GM19025 (cell line): ENCODE data around the gene SKIC2.
"Not testable (repeated sequence)": the region's sequence is repeated elsewhere in the genome, so short reads cannot be mapped to it uniquely, and the experiment has no call there.

Experiments used
- ATAC-seq: cut with Tn5 transposase; IDR thresholded peaks from one replicate; pipeline ENCODE4 v1.9.1; 2021; ENCODE audit warnings: mild to moderate bottlenecking, low read depth, moderate library complexity; ENCODE audit not compliant: unreplicated experiment

Gene SKIC2

DNA sequence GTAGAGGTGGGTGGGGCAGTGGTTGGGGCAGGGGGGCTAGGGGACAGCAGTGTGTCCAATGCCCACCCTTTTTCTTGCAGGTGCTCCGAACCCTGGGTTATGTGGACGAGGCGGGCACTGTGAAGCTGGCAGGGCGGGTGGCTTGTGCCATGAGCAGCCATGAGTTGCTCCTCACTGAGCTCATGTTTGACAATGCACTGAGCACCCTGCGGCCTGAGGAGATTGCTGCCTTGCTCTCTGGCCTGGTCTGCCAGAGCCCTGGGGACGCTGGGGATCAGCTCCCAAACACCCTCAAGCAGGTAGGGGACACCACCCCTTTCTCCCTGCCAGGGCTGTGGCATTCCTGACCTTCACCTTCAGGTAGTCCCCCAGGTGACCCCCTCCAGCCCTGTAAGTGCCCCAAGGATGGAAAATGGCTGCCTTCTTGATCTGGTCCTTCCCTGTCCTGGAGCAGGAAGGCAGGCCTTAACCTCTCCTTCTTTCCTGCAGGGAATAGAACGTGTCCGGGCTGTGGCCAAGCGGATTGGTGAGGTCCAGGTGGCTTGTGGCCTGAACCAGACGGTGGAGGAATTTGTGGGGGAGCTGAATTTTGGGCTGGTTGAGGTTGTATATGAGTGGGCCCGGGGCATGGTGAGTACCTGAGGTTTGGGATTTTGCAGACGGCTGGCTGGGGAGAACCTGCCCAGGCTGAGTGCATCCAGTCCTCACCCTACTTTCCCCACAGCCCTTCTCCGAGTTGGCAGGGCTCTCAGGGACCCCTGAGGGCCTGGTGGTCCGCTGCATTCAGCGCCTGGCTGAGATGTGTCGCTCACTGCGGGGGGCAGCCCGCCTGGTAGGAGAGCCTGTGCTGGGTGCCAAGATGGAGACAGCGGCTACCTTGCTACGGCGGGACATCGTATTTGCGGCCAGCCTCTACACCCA, 10.1 kb downstream of the SKIC2 start:
- ATAC-seq: no peak

DNA sequence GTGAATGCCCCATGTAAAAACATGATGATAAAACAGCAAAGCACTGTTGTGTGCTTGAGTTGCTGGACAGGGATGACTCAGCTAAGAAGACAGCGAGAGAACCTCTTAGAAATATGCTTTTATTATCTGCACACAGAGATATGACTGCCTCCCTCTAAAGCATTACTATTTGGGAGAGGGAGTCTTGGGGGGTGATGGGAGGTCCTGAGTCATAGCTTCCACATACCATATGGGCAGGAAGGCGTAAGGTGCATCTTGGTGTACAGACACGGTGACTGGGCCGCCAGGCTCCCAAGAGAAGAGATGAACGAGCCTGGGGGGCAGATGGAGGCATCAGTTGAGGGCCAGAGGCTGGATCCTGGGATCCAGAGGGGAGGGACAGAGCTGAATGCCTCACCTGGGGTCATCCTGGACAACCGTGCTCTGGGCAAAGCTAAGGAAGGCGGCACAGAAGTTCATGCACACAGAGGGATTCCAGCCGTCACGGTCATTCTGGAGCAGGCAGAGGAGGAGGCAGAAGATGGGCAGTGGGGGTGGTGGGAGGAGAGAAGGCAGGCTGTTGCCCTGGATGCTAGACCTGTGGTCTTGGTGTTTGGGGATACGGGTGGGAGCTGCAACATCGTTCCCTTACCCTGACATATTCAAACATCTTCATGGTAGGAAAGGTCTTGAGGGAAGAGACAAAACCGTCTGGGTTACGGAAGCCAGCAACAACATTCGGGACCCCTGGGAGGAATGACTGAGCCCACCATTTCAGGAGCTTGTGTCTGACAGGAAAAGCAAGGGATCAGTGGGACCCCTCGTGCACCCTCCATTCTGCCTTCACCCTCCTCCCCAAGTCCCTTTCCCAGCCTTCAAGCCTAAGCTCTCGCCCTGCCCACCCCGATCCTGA, 11.0 kb downstream of the SKIC2 start:
- ATAC-seq: no peak

DNA sequence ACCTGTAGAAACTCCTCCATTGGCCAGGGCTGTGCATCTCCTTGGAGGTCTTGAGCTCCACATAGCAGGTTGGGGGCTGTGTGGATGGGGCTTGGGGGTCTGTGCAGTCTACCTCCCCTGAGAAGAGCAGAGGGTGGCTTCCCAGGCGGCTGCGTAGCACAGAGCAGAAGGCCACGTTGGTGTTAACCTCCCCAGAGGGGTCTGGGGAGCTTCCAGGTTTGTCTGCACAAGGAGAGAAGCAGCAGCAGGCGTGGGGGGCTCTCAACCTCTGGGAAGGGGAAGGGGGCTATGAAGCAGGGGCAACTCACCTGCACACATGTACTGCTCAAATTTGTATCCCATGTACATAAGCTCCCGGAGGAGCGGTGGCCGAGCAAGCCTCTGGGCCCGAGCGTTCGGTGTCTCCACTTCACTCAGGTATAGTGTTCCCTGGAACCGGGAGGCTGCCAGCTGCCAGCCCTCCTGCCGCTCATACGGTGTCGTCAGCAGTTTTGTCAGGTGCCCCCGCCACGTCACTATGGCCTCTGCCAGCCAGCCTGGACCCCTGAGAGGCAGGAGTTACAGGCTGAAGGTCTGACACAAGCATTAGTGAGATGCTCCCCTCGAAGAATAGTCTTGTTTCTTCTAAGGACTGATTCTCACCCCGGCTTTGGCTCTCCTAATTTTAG, 11.8 kb downstream of the SKIC2 start:
- ATAC-seq: no peak

DNA sequence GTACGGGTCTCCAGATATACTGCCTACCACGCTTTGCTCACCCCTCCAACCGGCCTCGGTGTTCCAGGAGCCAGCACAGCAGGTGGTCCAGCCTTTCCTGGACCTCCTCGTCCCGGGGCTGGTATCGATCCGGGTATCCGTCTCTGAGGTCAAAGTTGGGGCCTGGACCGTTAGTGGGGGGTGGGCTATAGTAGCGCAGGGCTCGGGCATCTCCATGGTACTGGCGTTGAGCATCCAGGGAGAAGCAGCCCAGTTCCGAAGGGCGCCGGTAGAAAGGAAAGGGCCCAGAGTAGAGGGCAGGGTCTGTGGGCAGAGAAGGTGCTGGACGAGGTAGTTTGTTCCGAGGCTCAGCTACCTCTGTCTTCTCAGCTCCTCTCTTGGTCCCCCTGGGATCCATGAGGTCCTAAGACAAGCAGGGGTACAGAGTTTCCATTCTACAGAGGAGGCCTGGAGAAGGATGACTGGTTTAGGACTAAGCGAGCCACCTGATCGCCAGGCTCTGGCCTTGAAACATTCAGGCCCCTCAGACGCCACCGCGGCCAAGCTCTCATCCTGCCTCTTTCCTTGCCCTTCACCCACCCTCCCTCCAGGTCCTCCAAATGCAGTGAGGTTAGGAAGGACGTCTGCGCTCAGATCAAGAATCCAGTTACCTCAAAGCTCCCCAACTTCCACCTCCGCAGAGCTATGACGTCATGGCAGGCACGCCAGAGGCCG, 12.5 kb downstream of the SKIC2 start:
- no peak for ATAC-seq

DNA sequence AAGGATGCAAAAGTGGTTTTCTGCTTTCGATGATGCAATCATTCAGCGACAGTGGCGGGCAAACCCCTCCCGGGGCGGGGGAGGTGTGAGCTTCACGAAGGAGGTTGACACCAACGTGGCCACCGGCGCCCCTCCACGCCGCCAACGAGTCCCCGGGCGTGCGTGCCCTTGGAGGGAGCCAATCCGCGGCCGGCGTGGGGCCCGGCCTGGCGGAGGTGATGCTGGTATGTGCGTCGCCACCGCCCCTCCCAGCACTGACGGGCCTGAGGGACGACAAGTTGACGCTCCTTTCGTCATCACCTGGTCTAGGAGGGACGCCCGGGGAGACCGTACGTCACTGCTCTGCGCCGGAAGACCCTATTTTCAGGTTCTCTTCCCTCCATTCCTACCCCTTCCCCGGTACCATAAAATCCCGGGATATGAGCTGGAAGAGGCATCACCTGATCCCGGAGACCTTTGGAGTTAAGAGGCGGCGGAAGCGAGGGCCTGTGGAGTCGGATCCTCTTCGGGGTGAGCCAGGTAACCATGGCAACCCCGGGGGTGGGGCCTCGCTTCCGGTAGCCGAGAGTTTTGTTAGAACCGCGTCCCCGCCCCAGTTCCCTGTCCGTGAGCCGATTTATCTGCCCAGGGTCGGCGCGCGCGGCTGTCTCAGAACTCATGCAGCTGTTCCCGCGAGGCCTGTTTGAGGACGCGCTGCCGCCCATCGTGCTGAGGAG, 13.2 kb downstream of the SKIC2 start, which contains the start of gene DXO:
TSS of gene DXO (minus strand) at position 146 of the 716 bp plus-strand sequence. CDS start 463 bp downstream, outside the sequence.
- ATAC-seq: peak; percentile 90

DNA sequence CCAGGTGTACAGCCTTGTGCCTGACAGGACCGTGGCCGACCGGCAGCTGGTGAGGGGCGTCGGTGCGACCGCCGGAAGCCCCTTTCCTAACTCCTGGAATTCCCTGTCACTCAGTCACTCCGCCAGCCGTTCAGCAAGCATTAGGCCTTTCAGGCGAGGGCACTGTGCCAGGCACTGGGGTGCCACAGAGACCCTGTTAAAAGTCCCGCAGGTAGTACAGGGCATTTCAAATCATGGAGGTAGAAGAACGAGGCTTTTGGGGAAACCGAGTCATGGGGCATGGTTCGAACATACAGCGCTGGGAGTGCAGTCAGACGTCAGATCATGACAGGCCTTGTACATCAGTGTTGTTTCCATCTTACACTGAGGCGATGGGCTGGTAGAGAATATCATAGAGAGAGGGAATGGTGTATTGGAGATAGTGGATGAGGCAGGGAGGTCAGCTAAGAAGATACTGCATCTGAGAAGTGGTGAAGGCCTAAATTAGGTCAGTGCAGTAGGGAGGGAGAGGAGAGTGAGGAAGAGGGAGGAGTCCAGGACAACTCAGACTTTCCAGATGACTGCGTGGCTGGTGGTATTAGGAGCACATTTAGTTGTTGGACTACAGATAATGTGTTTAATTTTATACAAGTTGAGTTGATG, 13.9 kb downstream of the SKIC2 start:
- ATAC-seq: no peak

DNA sequence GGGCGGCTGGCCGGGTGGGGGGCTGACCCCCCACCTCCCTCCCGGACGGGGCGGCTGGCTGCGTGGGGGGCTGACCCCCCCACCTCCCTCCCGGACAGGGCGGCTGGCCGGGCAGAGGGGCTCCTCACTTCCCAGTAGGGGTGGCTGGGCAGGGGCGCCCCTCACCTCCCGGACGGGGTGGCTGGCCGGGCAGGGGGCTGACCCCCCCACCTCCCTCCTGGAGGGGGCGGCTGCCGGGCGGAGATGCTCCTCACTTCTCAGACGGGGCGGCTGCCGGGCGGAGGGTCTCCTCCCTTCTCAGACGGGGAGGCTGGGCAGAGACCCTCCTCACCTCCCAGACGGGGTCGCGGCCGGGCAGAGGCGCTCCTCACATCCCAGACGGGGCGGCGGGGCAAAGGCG, 17.1 kb downstream of the SKIC2 start:
- not testable (repeated sequence) for ATAC-seq

DNA sequence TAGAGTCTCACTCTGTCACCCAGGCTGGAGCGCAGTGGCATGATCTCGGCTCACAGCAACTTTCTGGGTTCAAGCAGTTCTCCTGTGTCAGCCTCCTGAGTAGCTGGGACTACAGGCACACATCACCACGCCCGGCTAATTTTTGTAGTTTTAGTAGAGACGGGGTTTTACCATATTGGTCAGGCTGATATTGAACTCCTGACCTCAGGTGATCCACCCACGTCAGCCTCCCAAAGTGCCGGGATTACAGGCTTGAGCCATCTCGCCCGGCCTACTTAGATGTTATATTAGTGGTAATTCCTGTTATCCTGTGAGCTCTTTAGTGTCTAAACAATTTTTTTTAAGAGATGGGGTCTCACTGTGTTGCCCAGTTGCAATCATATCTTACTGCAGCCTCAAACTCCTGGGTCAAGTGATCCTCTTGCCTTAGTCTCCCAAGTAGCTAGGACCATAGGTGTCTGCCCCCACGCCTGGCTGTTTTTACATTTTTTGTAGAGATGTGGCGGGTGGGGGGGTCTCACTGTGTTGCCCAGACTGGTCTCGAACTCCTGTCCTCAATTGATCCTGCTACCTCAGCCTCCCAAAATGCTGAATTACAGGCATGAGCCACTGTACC, 18.9 kb downstream of the SKIC2 start:
- no peak for ATAC-seq

DNA sequence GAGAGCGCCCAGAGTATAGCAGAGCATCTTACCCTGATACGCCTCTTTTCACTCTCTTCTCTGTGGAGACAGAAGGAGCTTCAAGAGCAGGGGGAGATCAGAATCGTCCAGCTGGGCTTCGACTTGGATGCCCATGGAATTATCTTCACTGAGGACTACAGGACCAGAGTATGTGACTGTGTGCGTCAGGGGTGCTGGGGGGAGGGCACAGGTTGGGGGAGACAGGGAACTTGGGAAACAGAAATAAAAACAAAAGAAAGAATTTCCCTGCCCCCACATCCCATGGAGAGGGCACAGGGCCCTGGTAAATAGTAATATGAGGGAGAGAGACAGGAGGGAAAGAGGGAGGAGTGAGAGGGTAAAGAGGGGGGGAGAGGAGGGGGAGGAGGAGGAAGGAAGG, 19.9 kb downstream of the SKIC2 start:
- no peak for ATAC-seq

DNA sequence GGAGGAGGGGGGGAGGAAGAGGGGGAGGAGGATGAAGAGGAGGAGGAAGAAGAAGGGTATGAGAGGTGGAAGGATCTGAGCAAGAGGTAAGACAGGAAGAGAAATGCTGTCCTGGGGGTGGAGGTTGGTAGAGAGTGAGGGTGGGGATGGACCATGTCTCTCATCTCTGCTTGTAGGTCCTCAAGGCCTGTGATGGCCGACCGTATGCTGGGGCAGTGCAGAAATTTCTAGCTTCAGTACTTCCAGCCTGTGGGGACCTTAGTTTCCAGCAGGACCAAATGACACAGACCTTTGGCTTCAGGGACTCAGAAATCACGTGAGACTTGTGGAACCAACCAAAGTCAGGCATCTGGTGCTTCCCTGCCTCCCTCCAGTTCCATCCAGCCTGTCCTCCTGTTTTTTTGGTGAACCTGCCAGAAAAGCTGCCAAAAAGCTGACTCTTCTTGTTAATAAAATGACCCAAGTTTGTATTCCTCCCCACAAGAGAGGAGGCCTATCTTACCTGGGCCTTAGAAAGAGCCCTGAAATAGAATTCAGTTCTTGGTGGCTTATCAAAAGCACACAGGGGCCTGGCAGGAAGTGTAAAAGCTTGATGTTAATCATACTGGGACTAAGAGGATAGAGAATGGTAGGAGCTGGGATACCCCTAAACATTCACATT, 20.4 kb downstream of the SKIC2 start:
- no peak for ATAC-seq

DNA sequence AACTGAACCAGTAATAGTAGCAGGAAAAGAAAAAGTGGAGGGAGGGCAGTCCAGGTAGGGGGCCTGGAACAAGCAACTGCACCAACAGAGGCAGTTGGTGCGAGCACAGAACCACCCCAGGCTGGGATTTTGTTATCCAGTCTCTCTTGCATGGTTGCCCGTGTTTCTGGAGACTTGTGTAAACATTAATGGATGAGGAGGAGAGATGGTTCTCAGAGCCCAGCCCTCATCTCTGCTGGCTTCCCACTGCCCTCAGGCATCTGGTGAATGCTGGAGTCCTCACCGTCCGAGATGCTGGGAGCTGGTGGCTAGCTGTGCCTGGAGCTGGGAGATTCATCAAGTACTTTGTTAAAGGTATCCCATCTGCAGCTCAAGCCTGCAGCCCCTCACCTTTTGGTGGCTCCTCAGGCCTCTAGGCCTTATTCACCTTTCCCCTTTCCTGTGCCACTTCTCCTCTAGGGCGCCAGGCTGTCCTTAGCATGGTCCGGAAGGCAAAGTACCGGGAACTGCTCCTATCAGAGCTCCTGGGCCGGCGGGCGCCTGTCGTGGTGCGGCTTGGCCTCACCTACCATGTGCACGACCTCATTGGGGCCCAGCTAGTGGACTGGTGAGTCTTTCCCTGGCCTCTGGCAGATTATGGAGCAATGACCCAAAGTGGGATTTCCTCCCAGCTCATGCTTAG, 21.4 kb downstream of the SKIC2 start:
- ATAC-seq: not testable (repeated sequence)

DNA sequence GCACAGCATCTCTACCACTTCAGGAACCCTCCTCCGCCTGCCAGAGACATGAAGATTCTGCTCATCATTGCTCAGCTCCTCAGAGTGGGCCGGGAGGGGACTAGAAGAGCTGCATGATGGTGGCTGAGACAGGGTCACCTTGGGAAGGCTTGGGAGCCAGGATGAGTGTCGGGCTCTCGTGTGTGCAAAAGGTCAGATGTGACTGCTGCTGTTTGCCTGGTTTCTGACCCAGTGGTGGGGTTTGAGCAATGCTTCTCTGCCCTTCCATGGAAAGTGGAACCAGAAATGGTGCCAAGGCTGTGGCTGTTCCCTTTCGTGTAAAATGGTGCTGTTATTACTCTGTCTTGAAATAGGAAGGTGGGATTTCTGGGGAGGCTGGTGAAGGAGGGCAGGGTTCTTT, 22.0 kb downstream of the SKIC2 start:
- ATAC-seq: not testable (repeated sequence)

DNA sequence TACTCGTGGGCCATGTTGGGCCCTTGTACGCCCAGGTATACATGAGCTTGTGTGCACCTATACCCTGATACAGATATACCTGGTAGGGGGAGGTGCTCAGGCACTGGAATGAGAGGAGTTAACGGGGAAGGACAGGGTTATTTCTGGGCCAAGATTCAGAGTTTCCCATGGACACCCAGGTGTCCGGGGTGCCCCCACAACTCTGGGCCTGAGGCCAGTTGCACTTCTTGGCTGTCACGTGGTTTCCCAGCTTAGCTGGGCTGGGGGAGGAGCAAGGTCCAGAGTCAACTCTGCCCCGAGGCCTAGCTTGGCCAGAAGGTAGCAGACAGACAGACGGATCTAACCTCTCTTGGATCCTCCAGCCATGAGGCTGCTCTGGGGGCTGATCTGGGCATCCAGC, 22.8 kb downstream of the SKIC2 start, which contains the start of gene C4A:
TSS of gene C4A (plus strand) at position 314 of the 400 bp plus-strand sequence. CDS start at position 365, 51 bp downstream.
- not testable (repeated sequence) for ATAC-seq

DNA sequence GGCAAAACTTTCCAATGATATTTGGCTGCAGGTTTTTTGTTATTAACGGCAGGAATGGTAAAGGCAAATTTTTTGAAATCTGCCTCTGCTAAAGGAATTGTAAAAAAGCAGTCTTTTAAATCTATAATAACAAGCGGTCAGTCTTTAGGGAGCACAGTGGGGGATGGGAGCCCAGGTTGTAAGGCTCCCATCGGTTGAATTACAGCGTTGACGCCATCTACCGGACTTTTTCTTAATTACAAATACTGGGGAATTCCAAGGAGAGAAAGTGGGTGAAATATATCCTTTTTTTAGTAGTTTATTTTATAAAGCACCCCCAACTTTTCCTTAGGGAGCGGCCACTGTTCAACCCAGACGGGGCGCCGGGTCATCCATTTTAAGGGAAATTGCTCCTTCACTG, 30.4 kb downstream of the SKIC2 start:
- ATAC-seq: not testable (repeated sequence)

DNA sequence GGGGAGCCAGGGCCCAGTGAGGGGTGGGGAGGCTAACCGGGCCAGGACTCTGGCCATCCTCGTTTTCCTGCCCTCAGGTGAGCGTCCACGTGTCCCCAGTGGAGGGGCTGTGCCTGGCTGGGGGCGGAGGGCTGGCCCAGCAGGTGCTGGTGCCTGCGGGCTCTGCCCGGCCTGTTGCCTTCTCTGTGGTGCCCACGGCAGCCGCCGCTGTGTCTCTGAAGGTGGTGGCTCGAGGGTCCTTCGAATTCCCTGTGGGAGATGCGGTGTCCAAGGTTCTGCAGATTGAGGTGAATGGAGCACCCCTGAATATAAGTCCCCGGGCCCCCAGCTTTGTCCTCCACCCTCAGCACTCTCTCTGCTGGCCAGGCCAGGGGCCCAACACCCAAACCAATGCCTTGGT, 35.4 kb downstream of the SKIC2 start:
- ATAC-seq: not testable (repeated sequence)

DNA sequence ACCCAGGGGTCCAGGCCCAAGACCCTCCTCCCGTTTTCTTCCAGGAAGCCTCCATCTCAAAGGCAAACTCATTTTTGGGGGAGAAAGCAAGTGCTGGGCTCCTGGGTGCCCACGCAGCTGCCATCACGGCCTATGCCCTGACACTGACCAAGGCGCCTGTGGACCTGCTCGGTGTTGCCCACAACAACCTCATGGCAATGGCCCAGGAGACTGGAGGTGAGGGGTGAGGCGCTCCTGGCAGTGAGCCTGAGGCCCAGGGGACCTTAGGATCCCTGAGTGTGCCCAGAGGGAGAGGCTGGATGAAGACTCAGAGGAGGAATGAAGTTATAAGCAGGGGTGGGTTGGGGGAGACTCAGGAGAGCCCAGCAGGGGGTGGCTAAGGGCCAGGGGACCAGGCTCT, 37.4 kb downstream of the SKIC2 start:
- not testable (repeated sequence) for ATAC-seq

DNA sequence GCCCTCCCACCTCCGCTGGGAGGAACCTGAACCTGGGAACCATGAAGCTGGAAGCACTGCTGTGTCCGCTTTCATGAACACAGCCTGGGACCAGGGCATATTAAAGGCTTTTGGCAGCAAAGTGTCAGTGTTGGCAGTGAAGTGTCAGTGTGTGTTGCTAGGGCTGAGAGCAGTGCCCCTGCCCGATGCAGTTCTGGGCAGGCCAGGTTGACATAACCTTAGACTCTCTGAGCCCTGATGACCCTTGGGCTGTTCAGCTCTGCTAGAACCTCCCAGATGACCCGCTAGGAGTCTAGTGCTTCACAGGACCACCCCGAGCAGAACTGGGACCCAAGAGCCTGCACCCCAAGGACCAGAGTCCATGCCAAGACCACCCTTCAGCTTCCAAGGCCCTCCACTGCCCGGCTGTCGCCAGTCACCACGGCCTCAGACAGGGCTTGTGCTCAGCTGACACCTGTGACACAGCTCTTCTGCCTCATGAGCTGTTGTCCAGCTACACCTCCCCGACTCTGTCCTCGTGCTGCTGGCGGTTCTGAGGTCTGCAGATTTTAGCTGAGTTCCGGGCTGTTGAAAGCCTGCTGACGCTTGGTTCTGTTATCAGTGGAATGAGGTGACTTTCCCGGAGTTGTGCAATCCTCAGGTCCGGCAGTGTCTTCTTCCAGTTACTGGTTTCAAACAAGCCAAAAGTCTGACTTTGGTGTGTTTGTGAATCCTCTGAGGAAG, 43.7 kb downstream of the SKIC2 start:
- not testable (repeated sequence) for ATAC-seq
